Hypothalamus (tissue), 51 donors: ENCODE data around the gene SHROOM2.
"Not testable (repeated sequence)": the region's sequence is repeated elsewhere in the genome, so short reads cannot be mapped to it uniquely, and the experiment has no call there.

Source experiments
- DNase-seq, 51 donors: peaks; one replicate each; lab custom pipeline; 2025; lab: John Stamatoyannopoulos, UW

SHROOM2 gene

GRCh38 chrX:9775930-9776329 is 10.3 kb upstream of the SHROOM2 start:
- no peak for DNase-seq

- no peak for DNase-seq
Measured at GRCh38 chrX:9781941-9782340, 4.3 kb upstream of the SHROOM2 start.

- DNase-seq, result no peak
Measured at GRCh38 chrX:9784332-9784731, 1.9 kb upstream of the SHROOM2 start.

GRCh38 chrX:9785254-9785943 is 830 bp upstream of the SHROOM2 start:
- DNase-seq, result no peak

- DNase-seq, result peak in 2 of 51 donors; percentile 2 to 5
Measured at GRCh38 chrX:9786798-9787635, 788 bp downstream of the SHROOM2 start.

- DNase-seq, result no peak
Measured at GRCh38 chrX:9788911-9789310, 2.7 kb downstream of the SHROOM2 start.

- DNase-seq, result no peak
Measured at GRCh38 chrX:9789555-9789954, 3.3 kb downstream of the SHROOM2 start.

- DNase-seq, result no peak
Measured at GRCh38 chrX:9790866-9791265, 4.6 kb downstream of the SHROOM2 start.

GRCh38 chrX:9794495-9794894 is 8.3 kb downstream of the SHROOM2 start:
- no peak for DNase-seq

GRCh38 chrX:9797384-9798360 is 11.4 kb downstream of the SHROOM2 start:
- no peak for DNase-seq

GRCh38 chrX:9802737-9803136 is 16.5 kb downstream of the SHROOM2 start:
- DNase-seq, result no peak

- no peak for DNase-seq
Measured at GRCh38 chrX:9804444-9804843, 18.2 kb downstream of the SHROOM2 start.

GRCh38 chrX:9805956-9806355 is 19.7 kb downstream of the SHROOM2 start:
- DNase-seq, result no peak

- DNase-seq, result no peak
Measured at GRCh38 chrX:9807355-9808182, 21.3 kb downstream of the SHROOM2 start.

GRCh38 chrX:9809876-9810275 is 23.6 kb downstream of the SHROOM2 start:
- not testable (repeated sequence) for DNase-seq

- DNase-seq, result not testable (repeated sequence)
Measured at GRCh38 chrX:9811086-9811485, 24.9 kb downstream of the SHROOM2 start.

- no peak for DNase-seq
Measured at GRCh38 chrX:9816084-9816700, 30.0 kb downstream of the SHROOM2 start.

- DNase-seq, result no peak
Measured at GRCh38 chrX:9821572-9821971, 35.3 kb downstream of the SHROOM2 start.

- no peak for DNase-seq
Measured at GRCh38 chrX:9824554-9824953, 38.3 kb downstream of the SHROOM2 start.
